Calu3 (cell line): Measurements from ENCODE around the gene MRNIP. TPM values are rescaled to one million over a fixed set of nuclear protein-coding genes. Genes with fewer than 3 reads are reported as not detected.

Experiments
- BruUV-seq: library from RNA; stranded (reverse); fragments of 400-500 nt; replicated peaks from 2 replicates; lab custom pipeline; 2021; lab: Mats Ljungman, UMichigan
- CTCF ChIA-PET: fragments of 300-600 bp; sonication (Branson Sonifier 250); formaldehyde crosslinking; loops from one replicate; lab custom pipeline; 2022; ENCODE audit warnings: antibody characterized with exemption; lab: Charles Lee
- DNase-seq: peaks from one replicate; pipeline ENCODE4 v3.0.0; 2022
- H3K27ac Mint-ChIP-seq: one replicate; pipeline ENCODE4 v1.8.0; 2022; ENCODE audit warnings: mixed read lengths; ENCODE audit not compliant: unreplicated experiment
- H3K27me3 Mint-ChIP-seq: one replicate; pipeline ENCODE4 v1.8.0; 2022; ENCODE audit warnings: mixed read lengths; ENCODE audit not compliant: unreplicated experiment
- H3K36me3 Mint-ChIP-seq: one replicate; pipeline ENCODE4 v1.8.0; 2022; ENCODE audit warnings: mild to moderate bottlenecking, moderate library complexity, mixed read lengths; ENCODE audit not compliant: insufficient read depth, unreplicated experiment
- H3K4me1 Mint-ChIP-seq: one replicate; pipeline ENCODE4 v1.8.0; 2022; ENCODE audit warnings: mild to moderate bottlenecking, low read depth, mixed read lengths; ENCODE audit not compliant: unreplicated experiment
- H3K4me3 Mint-ChIP-seq: one replicate; pipeline ENCODE4 v1.8.0; 2022; ENCODE audit warnings: mild to moderate bottlenecking, low read depth, moderate library complexity, mixed read lengths; ENCODE audit not compliant: unreplicated experiment
- H3K9me3 Mint-ChIP-seq: one replicate; pipeline ENCODE4 v1.8.0; 2022; ENCODE audit warnings: low read depth, mixed read lengths; ENCODE audit not compliant: unreplicated experiment
- CTCF ChIP-seq: fragments of 200-600 bp; IDR thresholded peaks from one replicate; pipeline ENCODE4 v1.8.0; 2022; ENCODE audit warnings: antibody characterized with exemption; ENCODE audit not compliant: unreplicated experiment
- intact Hi-C: fragments of 100-400 bp; cut with micrococcal nuclease; formaldehyde crosslinking; loops from one replicate; pipeline ENCODE4 v1.10.0; 2022; ENCODE audit not compliant: unreplicated experiment
- total RNA-seq: library from RNA; stranded (reverse); gene quantifications from 2 replicates; pipeline ENCODE4 v1.2.3, GENCODE V29; 2022

Gene MRNIP
- total RNA-seq, 1 experiment from 2014 or later, result 47.1 TPM

- peaks cover 54% of the 10 kb centered on the region for H3K36me3 Mint-ChIP-seq
- TF ChIP-seq CTCF, result no peak
- H3K9me3 Mint-ChIP-seq, result no peaks in the 10 kb centered on the region
- no peaks in the 10 kb centered on the region for H3K27me3 Mint-ChIP-seq
- BruUV-seq, result no TSS peak
- no peak for DNase-seq
- no peak overlapping the region for H3K4me3 Mint-ChIP-seq
- CTCF ChIA-PET, result no interaction called here
- H3K4me1 Mint-ChIP-seq, result no peaks in the 10 kb centered on the region
- intact Hi-C loops, result no loop called here
- H3K27ac Mint-ChIP-seq, result no peak overlapping the region
Observed at GRCh38 chr5:179868541-179868940, 9.9 kb upstream of the MRNIP start.

- no TSS peak for BruUV-seq
- Mint-ChIP-seq H3K27me3 (no peaks in the 10 kb centered on the region), H3K4me1 (no peaks in the 10 kb centered on the region), H3K9me3 (peaks cover 2% of the 10 kb centered on the region), H3K36me3 (peaks cover 65% of the 10 kb centered on the region), H3K4me3 (no peak overlapping the region), H3K27ac (no peak overlapping the region)
- no peak for TF ChIP-seq CTCF
- intact Hi-C loops, result no loop called here
- CTCF ChIA-PET, result no interaction called here
- no peak for DNase-seq
Observed at GRCh38 chr5:179867476-179867875, 8.9 kb upstream of the MRNIP start.

GRCh38 chr5:179867079-179867465, 8.5 kb upstream of the MRNIP start:
- no peak for TF ChIP-seq CTCF
- Mint-ChIP-seq H3K27ac (no peak overlapping the region), H3K4me3 (no peak overlapping the region), H3K4me1 (no peaks in the 10 kb centered on the region), H3K9me3 (peaks cover 3% of the 10 kb centered on the region), H3K36me3 (peaks cover 68% of the 10 kb centered on the region), H3K27me3 (no peaks in the 10 kb centered on the region)
- CTCF ChIA-PET, result interaction anchor here (0.6 kb wide), 1 partner anchor 316 kb away, joined by 4 read pairs; the partner anchor contains the start of gene RUFY1
- intact Hi-C loops, result no loop called here
- no peak for DNase-seq
- no TSS peak for BruUV-seq

- no peak for DNase-seq
- no peak for TF ChIP-seq CTCF
- intact Hi-C loops, result no loop called here
- Mint-ChIP-seq H3K27ac (no peak overlapping the region), H3K36me3 (peaks cover 67% of the 10 kb centered on the region), H3K4me3 (no peak overlapping the region), H3K9me3 (peaks cover 3% of the 10 kb centered on the region), H3K4me1 (no peaks in the 10 kb centered on the region), H3K27me3 (no peaks in the 10 kb centered on the region)
- no TSS peak for BruUV-seq
- CTCF ChIA-PET, result interaction anchor here (0.6 kb wide), 1 partner anchor 316 kb away, joined by 4 read pairs; the partner anchor contains the start of gene RUFY1
Observed at GRCh38 chr5:179866241-179867078, 7.8 kb upstream of the MRNIP start.
